ENCODE measurements around the gene CELA3A. TPM values are rescaled to one million over a fixed set of nuclear protein-coding genes. Genes with fewer than 3 reads are reported as not detected.

CELA3A gene
- polyA plus RNA-seq, 1 donor (not counting 4 experiments of a cell fraction or from before 2014, with no cell fraction given): not detected

DNA sequence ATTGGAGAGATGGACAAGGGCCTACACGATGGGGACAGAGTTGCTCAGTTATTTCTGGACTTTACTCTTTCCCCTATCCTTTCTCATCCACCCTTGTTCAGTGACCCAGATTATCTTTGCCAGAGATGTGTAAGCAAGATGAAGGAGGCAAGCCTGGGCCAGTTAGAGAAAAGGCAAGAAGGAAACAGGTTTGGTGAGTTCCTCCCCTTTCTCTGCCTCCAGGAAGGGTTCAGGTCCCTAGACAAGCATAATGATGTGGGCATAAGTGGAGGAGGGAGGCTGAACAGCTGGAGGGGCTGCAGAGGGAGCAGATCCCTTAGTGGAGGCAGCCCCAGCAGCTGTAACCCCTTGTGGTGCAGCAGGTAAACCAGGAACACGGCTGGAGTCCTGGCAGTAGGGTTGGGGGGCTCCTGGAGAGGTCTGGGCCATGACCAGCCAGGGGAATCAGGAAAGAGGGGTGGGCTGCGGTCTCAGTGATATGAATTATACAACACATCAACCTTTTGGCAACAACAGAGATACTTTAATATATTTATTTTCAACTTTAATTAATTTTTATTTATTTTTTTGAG, 41.8 kb downstream of the CELA3A start:
- H3K9me1 ChIP-seq (ENCODE audit: control insufficient read depth, extremely low read depth, insufficient read depth, low read length): peaks cover 4% of the 10 kb centered on the region
- DNase-seq (ENCODE audit: low read depth, low spot score) (no peak), FAIRE-seq (peak; percentile 95)
- dilution Hi-C loops (cut with MboI; ENCODE audit: extremely low pct_ligation_motif_present, low sequenced_read_pairs): no loop called here
- H3K27me3 ChIP-seq (ENCODE audit: control insufficient read depth, extremely low read depth, insufficient read depth, low read length): no peaks in the 10 kb centered on the region
- peak overlapping the region; percentile 76 for H3K4me2 ChIP-seq (ENCODE audit: control insufficient read depth, extremely low read depth, insufficient read depth, low read depth, low read length)
- H3K27ac ChIP-seq (ENCODE audit: control insufficient read depth, insufficient read depth, low read length): peak overlapping the region; percentile 60
- H3K9me3 ChIP-seq (ENCODE audit: control insufficient read depth, low read depth, low read length): peaks cover 2% of the 10 kb centered on the region
- no peaks in the 10 kb centered on the region for H3K79me2 ChIP-seq (ENCODE audit: control insufficient read depth, insufficient read depth, low read length)
- H2AFZ ChIP-seq (ENCODE audit: control insufficient read depth, low read length): peak overlapping the region; percentile 51
- peak overlapping the region in 2 of 3 experiments; percentile 28 to 50 for H3K4me3 ChIP-seq (ENCODE audit: control insufficient read depth in 2 of 3, extremely low read depth in 1 of 3, insufficient read depth in 2 of 3, low read depth in 1 of 3, low read length in 3 of 3)
- H3K4me1 ChIP-seq (ENCODE audit: control insufficient read depth, extremely low read depth, insufficient read depth, low read length): peaks cover 57% of the 10 kb centered on the region
- TF ChIP-seq EZH2 (IDR thresholded peaks at IDR 0.05; ENCODE audit: low read length): no peak
- TF ChIP-seq, protein P1, sequence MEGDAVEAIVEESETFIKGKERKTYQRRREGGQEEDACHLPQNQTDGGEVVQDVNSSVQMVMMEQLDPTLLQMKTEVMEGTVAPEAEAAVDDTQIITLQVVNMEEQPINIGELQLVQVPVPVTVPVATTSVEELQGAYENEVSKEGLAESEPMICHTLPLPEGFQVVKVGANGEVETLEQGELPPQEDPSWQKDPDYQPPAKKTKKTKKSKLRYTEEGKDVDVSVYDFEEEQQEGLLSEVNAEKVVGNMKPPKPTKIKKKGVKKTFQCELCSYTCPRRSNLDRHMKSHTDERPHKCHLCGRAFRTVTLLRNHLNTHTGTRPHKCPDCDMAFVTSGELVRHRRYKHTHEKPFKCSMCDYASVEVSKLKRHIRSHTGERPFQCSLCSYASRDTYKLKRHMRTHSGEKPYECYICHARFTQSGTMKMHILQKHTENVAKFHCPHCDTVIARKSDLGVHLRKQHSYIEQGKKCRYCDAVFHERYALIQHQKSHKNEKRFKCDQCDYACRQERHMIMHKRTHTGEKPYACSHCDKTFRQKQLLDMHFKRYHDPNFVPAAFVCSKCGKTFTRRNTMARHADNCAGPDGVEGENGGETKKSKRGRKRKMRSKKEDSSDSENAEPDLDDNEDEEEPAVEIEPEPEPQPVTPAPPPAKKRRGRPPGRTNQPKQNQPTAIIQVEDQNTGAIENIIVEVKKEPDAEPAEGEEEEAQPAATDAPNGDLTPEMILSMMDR (optimal IDR thresholded peaks at IDR 0.05 in 1 of 3, IDR thresholded peaks at IDR 0.05 in 1 of 3, conservative IDR thresholded peaks at IDR 0.05 in 1 of 3; ENCODE audit: extremely low read depth in 1 of 3, insufficient read depth in 2 of 3, low read length in 3 of 3): no peak
- no peaks in the 10 kb centered on the region for H3K36me3 ChIP-seq (ENCODE audit: control insufficient read depth in 2 of 2, extremely low read depth in 1 of 2, insufficient read depth in 2 of 2, low read length in 2 of 2)
- peak overlapping the region; percentile 56 for H3K9ac ChIP-seq (ENCODE audit: control insufficient read depth, extremely low read depth, insufficient read depth, low read length)
- peaks cover 2% of the 10 kb centered on the region for H4K20me1 ChIP-seq (ENCODE audit: control insufficient read depth, extremely low read depth, insufficient read depth, low read length)

DNA sequence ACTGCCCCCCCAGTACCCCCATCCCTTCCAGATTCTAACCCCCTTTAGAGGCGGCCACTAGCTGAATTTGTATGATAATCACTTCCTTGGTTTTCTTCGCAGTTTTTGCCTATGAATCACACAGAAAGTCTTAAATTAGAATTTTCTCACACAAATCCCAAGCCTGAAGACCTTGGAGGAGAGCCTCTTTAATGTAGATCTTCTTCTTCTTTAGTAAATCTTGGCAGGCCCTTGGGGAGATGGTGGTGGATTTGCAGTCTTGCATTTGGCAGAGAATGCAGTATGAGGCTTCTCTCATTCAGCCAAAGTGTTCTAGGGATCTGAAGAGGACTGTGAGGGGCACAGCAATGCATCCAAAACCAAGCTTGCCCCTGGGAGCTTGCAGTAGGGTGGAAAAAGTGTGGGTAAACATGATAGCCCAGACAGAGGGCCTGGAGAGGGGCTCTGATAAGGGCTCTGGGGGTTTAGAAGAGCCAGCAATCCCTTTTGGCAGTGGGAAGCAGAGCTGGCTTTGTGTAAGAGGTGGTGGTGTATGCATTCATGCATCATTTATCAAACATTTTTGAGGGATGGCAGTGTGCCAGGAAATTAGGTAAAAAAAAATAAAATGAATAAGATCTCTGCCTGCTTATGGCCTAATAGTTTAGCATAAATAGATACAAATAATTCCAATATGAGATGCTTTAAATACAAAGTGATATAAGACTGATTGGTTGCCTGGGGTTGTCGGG, 43.4 kb downstream of the CELA3A start:
- no peak overlapping the region for H2AFZ ChIP-seq (ENCODE audit: control insufficient read depth, low read length)
- H3K9me1 ChIP-seq (ENCODE audit: control insufficient read depth, extremely low read depth, insufficient read depth, low read length): peaks cover 4% of the 10 kb centered on the region
- peaks cover 2% of the 10 kb centered on the region for H3K9me3 ChIP-seq (ENCODE audit: control insufficient read depth, low read depth, low read length)
- no peak overlapping the region for H3K4me3 ChIP-seq (ENCODE audit: control insufficient read depth in 2 of 3, extremely low read depth in 1 of 3, insufficient read depth in 2 of 3, low read depth in 1 of 3, low read length in 3 of 3)
- no peaks in the 10 kb centered on the region for H3K27me3 ChIP-seq (ENCODE audit: control insufficient read depth, extremely low read depth, insufficient read depth, low read length)
- peak overlapping the region; percentile 57 for H3K9ac ChIP-seq (ENCODE audit: control insufficient read depth, extremely low read depth, insufficient read depth, low read length)
- peaks cover 2% of the 10 kb centered on the region for H4K20me1 ChIP-seq (ENCODE audit: control insufficient read depth, extremely low read depth, insufficient read depth, low read length)
- no peaks in the 10 kb centered on the region for H3K79me2 ChIP-seq (ENCODE audit: control insufficient read depth, insufficient read depth, low read length)
- H3K36me3 ChIP-seq (ENCODE audit: control insufficient read depth in 2 of 2, extremely low read depth in 1 of 2, insufficient read depth in 2 of 2, low read length in 2 of 2): no peaks in the 10 kb centered on the region
- no peak for FAIRE-seq
- peak overlapping the region; percentile 76 for H3K4me2 ChIP-seq (ENCODE audit: control insufficient read depth, extremely low read depth, insufficient read depth, low read depth, low read length)
- dilution Hi-C loops (cut with MboI; ENCODE audit: extremely low pct_ligation_motif_present, low sequenced_read_pairs): no loop called here
- DNase-seq (ENCODE audit: low read depth, low spot score): no peak
- peak overlapping the region; percentile 83 for H3K27ac ChIP-seq (ENCODE audit: control insufficient read depth, insufficient read depth, low read length)
- H3K4me1 ChIP-seq (ENCODE audit: control insufficient read depth, extremely low read depth, insufficient read depth, low read length): peaks cover 57% of the 10 kb centered on the region
- TF ChIP-seq, protein P1 (optimal IDR thresholded peaks at IDR 0.05 in 1 of 3, IDR thresholded peaks at IDR 0.05 in 1 of 3, conservative IDR thresholded peaks at IDR 0.05 in 1 of 3; ENCODE audit: extremely low read depth in 1 of 3, insufficient read depth in 2 of 3, low read length in 3 of 3): no peak
- no peak for TF ChIP-seq EZH2 (IDR thresholded peaks at IDR 0.05; ENCODE audit: low read length)

All from keratinocyte (primary cell).